HEK293 (cell line): Measurements from ENCODE around the gene PRR11.

Experiments used
- CTCF ChIA-PET: fragments of 350-600 bp; formaldehyde crosslinking; extraction: SDS; loops from one replicate; lab custom pipeline; 2021; ENCODE audit warnings: antibody characterized with exemption; lab: Yijun Ruan, JAX
- POLR2A ChIA-PET: fragments of 300-600 bp; formaldehyde crosslinking; extraction: SDS; loops from one replicate; lab custom pipeline; 2020; ENCODE audit warnings: antibody characterized with exemption, inconsistent platforms; lab: Yijun Ruan, JAX
- H3K27ac ChIP-seq: fragments of 200-500 bp; sonication (Bioruptor generic); 2 replicates; pipeline ENCODE4 v1.5.1; 2014; ENCODE audit warnings: low read depth, low read length, control low read depth, inconsistent platforms; ENCODE audit errors: extremely low read depth
- H3K36me3 ChIP-seq, 2 experiments: fragments of 200-500 bp in 1 of 2; sonication (Bioruptor generic) in 1 of 2; 1 replicate in 1 of 2; 2 replicates in 1 of 2; pipeline ENCODE4 v1.5.1; 2014 to 2017; ENCODE audit warnings: inconsistent platforms in 2 of 2, low read length in 2 of 2; ENCODE audit not compliant: control insufficient read depth in 2 of 2, insufficient read depth in 1 of 2
- H3K4me1 ChIP-seq: fragments of 200-500 bp; sonication (Bioruptor generic); 2 replicates; pipeline ENCODE4 v1.5.1; 2014; ENCODE audit warnings: mild to moderate bottlenecking, low read length, inconsistent platforms; ENCODE audit not compliant: control insufficient read depth, insufficient read depth
- H3K4me3 ChIP-seq: 2 replicates; pipeline ENCODE4 v1.5.1; 2011; ENCODE audit warnings: low read depth, mild to moderate bottlenecking, control low read depth, low read length, moderate library complexity
- H3K9me3 ChIP-seq: fragments of 200-500 bp; sonication (Bioruptor generic); 2 replicates; pipeline ENCODE4 v1.5.1; 2014; ENCODE audit warnings: low read depth, low read length, inconsistent platforms; ENCODE audit not compliant: control insufficient read depth, insufficient read depth
- AEBP2 ChIP-seq: fragments of 450-650 bp; formaldehyde crosslinking; IDR thresholded peaks from 2 replicates; pipeline ENCODE4 v1.5.1; 2016; ENCODE audit warnings: missing biosample characterization, missing genetic modification characterization, borderline replicate concordance
- EGR2 ChIP-seq: fragments of 450-650 bp; formaldehyde crosslinking; IDR thresholded peaks from 2 replicates; pipeline ENCODE4 v1.5.1; 2016; ENCODE audit warnings: low read depth, missing biosample characterization, missing genetic modification characterization
- GLI4 ChIP-seq: fragments of 450-650 bp; formaldehyde crosslinking; IDR thresholded peaks from 2 replicates; pipeline ENCODE4 v1.5.1; 2016; ENCODE audit warnings: missing biosample characterization, missing genetic modification characterization
- HOXD13 ChIP-seq: sonication (generic); formaldehyde crosslinking; IDR thresholded peaks from 2 replicates; pipeline ENCODE4 v1.8.0; 2022; ENCODE audit warnings: missing genetic modification reagents, borderline replicate concordance
- PRDM1 ChIP-seq: fragments of 450-650 bp; formaldehyde crosslinking; IDR thresholded peaks from 2 replicates; pipeline ENCODE4; 2016; ENCODE audit warnings: missing biosample characterization, missing genetic modification characterization
- RBAK ChIP-seq: fragments of 450-650 bp; formaldehyde crosslinking; IDR thresholded peaks from 2 replicates; pipeline ENCODE4 v1.5.1; 2016; ENCODE audit warnings: missing biosample characterization, missing genetic modification characterization
- SALL2 ChIP-seq: fragments of 450-650 bp; formaldehyde crosslinking; IDR thresholded peaks from 2 replicates; pipeline ENCODE4 v1.5.0; 2017; ENCODE audit warnings: missing biosample characterization, mild to moderate bottlenecking, missing genetic modification characterization, borderline replicate concordance
- TCF7L2 ChIP-seq: IDR thresholded peaks from 2 replicates; pipeline ENCODE4 v1.6.1; 2011; ENCODE audit warnings: low read depth, mild to moderate bottlenecking, inconsistent platforms, low read length, moderate library complexity, borderline replicate concordance
- YY1 ChIP-seq: fragments of 450-650 bp; formaldehyde crosslinking; IDR thresholded peaks from 2 replicates; pipeline ENCODE4 v1.5.1; 2018; ENCODE audit warnings: missing biosample characterization, missing genetic modification characterization
- ZBTB20 ChIP-seq: fragments of 450-650 bp; formaldehyde crosslinking; IDR thresholded peaks from 2 replicates; pipeline ENCODE4 v1.5.1; 2016; ENCODE audit warnings: missing biosample characterization, missing genetic modification characterization
- ZBTB48 ChIP-seq: fragments of 450-650 bp; formaldehyde crosslinking; IDR thresholded peaks from 2 replicates; pipeline ENCODE4 v1.5.1; 2016; ENCODE audit warnings: missing biosample characterization, missing genetic modification characterization
- ZBTB8A ChIP-seq: fragments of 450-650 bp; formaldehyde crosslinking; IDR thresholded peaks from 2 replicates; pipeline ENCODE4 v1.5.1; 2016; ENCODE audit warnings: missing biosample characterization, missing genetic modification characterization
- ZFHX2 ChIP-seq: fragments of 450-650 bp; formaldehyde crosslinking; conservative IDR thresholded peaks from 2 replicates; pipeline ENCODE4 v1.5.1; 2016; ENCODE audit warnings: missing biosample characterization, missing genetic modification characterization
- ZNF121 ChIP-seq: fragments of 450-650 bp; formaldehyde crosslinking; IDR thresholded peaks from 2 replicates; pipeline ENCODE4 v1.5.1; 2016; ENCODE audit warnings: missing biosample characterization, missing genetic modification characterization
- ZNF155 ChIP-seq: fragments of 450-650 bp; formaldehyde crosslinking; IDR thresholded peaks from 2 replicates; pipeline ENCODE4 v1.5.1; 2016; ENCODE audit warnings: missing biosample characterization, missing genetic modification characterization
- ZNF157 ChIP-seq: fragments of 450-650 bp; formaldehyde crosslinking; IDR thresholded peaks from 2 replicates; pipeline ENCODE4 v1.5.1; 2016; ENCODE audit warnings: missing biosample characterization, missing genetic modification characterization
- ZNF239 ChIP-seq: fragments of 450-650 bp; formaldehyde crosslinking; IDR thresholded peaks from 2 replicates; pipeline ENCODE4 v1.5.1; 2016; ENCODE audit warnings: missing biosample characterization, missing genetic modification characterization
- ZNF266 ChIP-seq: fragments of 450-650 bp; formaldehyde crosslinking; IDR thresholded peaks from 2 replicates; pipeline ENCODE4 v1.5.1; 2016; ENCODE audit warnings: missing biosample characterization, missing genetic modification characterization, low read depth
- ZNF311 ChIP-seq: fragments of 450-650 bp; formaldehyde crosslinking; IDR thresholded peaks from 2 replicates; pipeline ENCODE4 v1.5.1; 2017; ENCODE audit warnings: missing biosample characterization, missing genetic modification characterization, borderline replicate concordance
- ZNF335 ChIP-seq: fragments of 450-650 bp; formaldehyde crosslinking; conservative IDR thresholded peaks from 2 replicates; pipeline ENCODE4 v1.5.1; 2016; ENCODE audit warnings: missing biosample characterization, missing genetic modification characterization
- ZNF354C ChIP-seq: fragments of 450-650 bp; formaldehyde crosslinking; IDR thresholded peaks from 2 replicates; pipeline ENCODE4 v1.5.1; 2016; ENCODE audit warnings: missing biosample characterization, missing genetic modification characterization, low read depth, borderline replicate concordance
- ZNF391 ChIP-seq: fragments of 450-650 bp; formaldehyde crosslinking; IDR thresholded peaks from 2 replicates; pipeline ENCODE4 v1.5.1; 2016; ENCODE audit warnings: low read depth, missing biosample characterization, missing genetic modification characterization, borderline replicate concordance
- ZNF404 ChIP-seq: fragments of 450-650 bp; formaldehyde crosslinking; IDR thresholded peaks from 2 replicates; pipeline ENCODE4 v1.5.1; 2017; ENCODE audit warnings: missing biosample characterization, missing genetic modification characterization
- ZNF423 ChIP-seq: fragments of 450-650 bp; formaldehyde crosslinking; IDR thresholded peaks from 2 replicates; pipeline ENCODE4 v1.5.1; 2016; ENCODE audit warnings: missing biosample characterization, missing genetic modification characterization
- ZNF473 ChIP-seq: fragments of 450-650 bp; formaldehyde crosslinking; IDR thresholded peaks from 2 replicates; pipeline ENCODE4 v1.5.1; 2017; ENCODE audit warnings: missing biosample characterization, missing genetic modification characterization
- ZNF501 ChIP-seq: fragments of 450-650 bp; formaldehyde crosslinking; IDR thresholded peaks from 2 replicates; pipeline ENCODE4 v1.5.1; 2016; ENCODE audit warnings: missing biosample characterization, missing genetic modification characterization
- ZNF561 ChIP-seq: fragments of 450-650 bp; IDR thresholded peaks from 2 replicates; pipeline ENCODE4 v1.5.1; 2018; ENCODE audit warnings: missing biosample characterization, missing genetic modification characterization, borderline replicate concordance
- ZNF624 ChIP-seq: fragments of 450-650 bp; formaldehyde crosslinking; IDR thresholded peaks from 2 replicates; pipeline ENCODE4 v1.5.1; 2017; ENCODE audit warnings: missing biosample characterization, missing genetic modification characterization
- ZNF658 ChIP-seq: fragments of 450-650 bp; formaldehyde crosslinking; IDR thresholded peaks from 2 replicates; pipeline ENCODE4; 2016; ENCODE audit warnings: missing biosample characterization, missing genetic modification characterization
- ZSCAN23 ChIP-seq: fragments of 450-650 bp; formaldehyde crosslinking; IDR thresholded peaks from 2 replicates; pipeline ENCODE4 v1.5.1; 2016; ENCODE audit warnings: missing biosample characterization, missing genetic modification characterization
- TF ChIP-seq, protein P1 (sequence below): fragments of 450-650 bp; formaldehyde crosslinking; IDR thresholded peaks from 2 replicates; pipeline ENCODE4 v1.5.1; 2016; ENCODE audit warnings: missing biosample characterization, missing genetic modification characterization
- TF ChIP-seq, protein P2 (sequence below): fragments of 450-650 bp; formaldehyde crosslinking; IDR thresholded peaks from 2 replicates; pipeline ENCODE4 v1.5.1; 2016; ENCODE audit warnings: missing biosample characterization, missing genetic modification characterization
- TF ChIP-seq, protein P3 (sequence below): fragments of 450-650 bp; IDR thresholded peaks from 2 replicates; pipeline ENCODE4 v1.5.1; 2018; ENCODE audit warnings: missing biosample characterization, missing genetic modification characterization

PRR11 gene

DNA sequence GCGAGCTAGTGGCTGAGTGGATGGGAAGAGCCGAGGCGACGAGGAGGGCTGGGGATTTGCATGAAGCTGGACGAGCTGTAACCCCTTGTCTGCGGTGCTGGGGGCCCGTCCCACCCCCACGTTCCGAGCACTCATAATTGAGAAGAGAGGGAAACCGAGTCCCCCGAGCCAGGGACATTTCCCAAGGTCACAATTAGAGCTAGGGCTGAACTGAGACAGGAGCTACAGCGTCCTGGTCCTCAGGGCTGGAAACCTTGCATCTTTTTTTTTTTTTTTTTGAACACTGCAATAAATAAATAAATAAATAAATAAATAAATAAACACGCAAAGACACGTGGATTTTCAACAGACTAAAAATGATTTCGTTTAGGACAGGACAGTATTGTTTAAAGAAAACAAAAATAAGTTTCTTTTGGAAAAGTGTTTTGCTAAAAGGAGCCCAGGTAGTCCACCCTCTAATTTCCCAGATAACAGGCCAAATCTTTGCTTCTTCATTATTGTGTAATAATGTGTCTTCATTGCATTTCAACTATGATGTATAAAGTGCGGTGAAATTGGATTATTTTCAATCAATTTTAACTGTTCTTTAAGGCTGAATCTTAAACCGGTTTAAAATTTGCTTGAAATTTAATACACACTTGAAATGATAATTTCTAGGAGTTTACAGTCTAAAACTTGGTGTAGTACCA, 65.8 kb downstream of the PRR11 start:
- H3K4me3 ChIP-seq, result peak overlapping the region; percentile 75
- no peaks in the 10 kb centered on the region for H3K9me3 ChIP-seq
- peaks cover 0 to 2% of the 10 kb centered on the region in 2 experiments; a peak in 1 of 3 replicates for H3K36me3 ChIP-seq
- no peaks in the 10 kb centered on the region for H3K4me1 ChIP-seq
- CTCF ChIA-PET, result interaction anchor here (0.7 to 2.5 kb wide), 2 partner anchors 29 to 89 kb away, joined by 3 to 11 read pairs; no protein-coding TSS in a partner anchor
- POLR2A ChIA-PET, result interaction anchor here (0.7 to 2.3 kb wide), 5 partner anchors 8 to 66 kb away, joined by 3 to 20 read pairs (median 5); partner anchors contain the start of genes PRR11, SKA2 and SMG8
- peak overlapping the region; percentile 88 for H3K27ac ChIP-seq
- TF ChIP-seq ZNF266 (no peak), ZBTB48 (tag by site-specific recombination) (no peak), YY1 (tag by site-specific recombination) (no peak), ZNF658 (tag by site-specific recombination) (no peak), ZNF311 (tag by site-specific recombination) (no peak), ZSCAN23 (tag by site-specific recombination) (0 out of 2 replicates have a peak, but pooled peaks have one; percentile 9), ZNF391 (tag by site-specific recombination) (no peak), ZFHX2 (tag by site-specific recombination) (no peak), ZNF155 (tag by site-specific recombination) (no peak), AEBP2 (no peak), EGR2 (tag by site-specific recombination) (no peak), ZNF157 (tag by site-specific recombination) (no peak), ZNF501 (tag by site-specific recombination) (0 out of 2 replicates have a peak, but pooled peaks have one; percentile 40), ZNF354C (tag by site-specific recombination) (no peak), ZNF624 (no peak), PRDM1 (tag by site-specific recombination) (no peak), ZBTB20 (tag by site-specific recombination) (peak; percentile 53; the same call in 1 of the 2 replicates), RBAK (tag by site-specific recombination) (no peak), ZNF239 (tag by site-specific recombination) (no peak), HOXD13 (CRISPR knock-in tag) (no peak), SALL2 (tag by site-specific recombination) (no peak), ZNF561 (no peak), ZNF423 (no peak), ZNF473 (tag by site-specific recombination) (no peak), GLI4 (no peak), ZBTB8A (tag by site-specific recombination) (no peak), ZNF335 (tag by site-specific recombination) (peak; percentile 74; the same call in 1 of the 2 replicates), ZNF404 (tag by site-specific recombination) (no peak), ZNF121 (tag by site-specific recombination) (no peak), TCF7L2 (no peak)
- TF ChIP-seq, protein P1, sequence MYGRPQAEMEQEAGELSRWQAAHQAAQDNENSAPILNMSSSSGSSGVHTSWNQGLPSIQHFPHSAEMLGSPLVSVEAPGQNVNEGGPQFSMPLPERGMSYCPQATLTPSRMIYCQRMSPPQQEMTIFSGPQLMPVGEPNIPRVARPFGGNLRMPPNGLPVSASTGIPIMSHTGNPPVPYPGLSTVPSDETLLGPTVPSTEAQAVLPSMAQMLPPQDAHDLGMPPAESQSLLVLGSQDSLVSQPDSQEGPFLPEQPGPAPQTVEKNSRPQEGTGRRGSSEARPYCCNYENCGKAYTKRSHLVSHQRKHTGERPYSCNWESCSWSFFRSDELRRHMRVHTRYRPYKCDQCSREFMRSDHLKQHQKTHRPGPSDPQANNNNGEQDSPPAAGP, result no peak
- TF ChIP-seq, protein P2, sequence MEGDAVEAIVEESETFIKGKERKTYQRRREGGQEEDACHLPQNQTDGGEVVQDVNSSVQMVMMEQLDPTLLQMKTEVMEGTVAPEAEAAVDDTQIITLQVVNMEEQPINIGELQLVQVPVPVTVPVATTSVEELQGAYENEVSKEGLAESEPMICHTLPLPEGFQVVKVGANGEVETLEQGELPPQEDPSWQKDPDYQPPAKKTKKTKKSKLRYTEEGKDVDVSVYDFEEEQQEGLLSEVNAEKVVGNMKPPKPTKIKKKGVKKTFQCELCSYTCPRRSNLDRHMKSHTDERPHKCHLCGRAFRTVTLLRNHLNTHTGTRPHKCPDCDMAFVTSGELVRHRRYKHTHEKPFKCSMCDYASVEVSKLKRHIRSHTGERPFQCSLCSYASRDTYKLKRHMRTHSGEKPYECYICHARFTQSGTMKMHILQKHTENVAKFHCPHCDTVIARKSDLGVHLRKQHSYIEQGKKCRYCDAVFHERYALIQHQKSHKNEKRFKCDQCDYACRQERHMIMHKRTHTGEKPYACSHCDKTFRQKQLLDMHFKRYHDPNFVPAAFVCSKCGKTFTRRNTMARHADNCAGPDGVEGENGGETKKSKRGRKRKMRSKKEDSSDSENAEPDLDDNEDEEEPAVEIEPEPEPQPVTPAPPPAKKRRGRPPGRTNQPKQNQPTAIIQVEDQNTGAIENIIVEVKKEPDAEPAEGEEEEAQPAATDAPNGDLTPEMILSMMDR, result peak; percentile 32; the same call in 1 of the 2 replicates
- TF ChIP-seq, protein P3, sequence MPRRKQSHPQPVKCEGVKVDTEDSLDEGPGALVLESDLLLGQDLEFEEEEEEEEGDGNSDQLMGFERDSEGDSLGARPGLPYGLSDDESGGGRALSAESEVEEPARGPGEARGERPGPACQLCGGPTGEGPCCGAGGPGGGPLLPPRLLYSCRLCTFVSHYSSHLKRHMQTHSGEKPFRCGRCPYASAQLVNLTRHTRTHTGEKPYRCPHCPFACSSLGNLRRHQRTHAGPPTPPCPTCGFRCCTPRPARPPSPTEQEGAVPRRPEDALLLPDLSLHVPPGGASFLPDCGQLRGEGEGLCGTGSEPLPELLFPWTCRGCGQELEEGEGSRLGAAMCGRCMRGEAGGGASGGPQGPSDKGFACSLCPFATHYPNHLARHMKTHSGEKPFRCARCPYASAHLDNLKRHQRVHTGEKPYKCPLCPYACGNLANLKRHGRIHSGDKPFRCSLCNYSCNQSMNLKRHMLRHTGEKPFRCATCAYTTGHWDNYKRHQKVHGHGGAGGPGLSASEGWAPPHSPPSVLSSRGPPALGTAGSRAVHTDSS (tag by site-specific recombination), result no peak
